WTC11 (cell line): ENCODE results near the gene AKAP9. TPM values are rescaled to one million over a fixed set of nuclear protein-coding genes. Genes with fewer than 3 reads are reported as not detected.

Experiments
- ATAC-seq: fragments of 200-7000 bp; cut with Tn5 transposase; 2 replicates; pipeline ENCODE4 v1.10.0; 2021; ENCODE audit warnings: mild to moderate bottlenecking, moderate library complexity
- CTCF ChIA-PET: fragments of 300-600 bp; sonication (Branson Sonifier 250); formaldehyde crosslinking; loops from one replicate; lab custom pipeline; 2021; ENCODE audit warnings: antibody characterized with exemption; lab: Charles Lee
- POLR2A ChIA-PET: fragments of 350-600 bp; sonication (Branson Sonifier 250); formaldehyde crosslinking; loops from one replicate; lab custom pipeline; 2021; ENCODE audit warnings: antibody characterized with exemption; lab: Charles Lee
- DNase-seq: peaks from one replicate; pipeline ENCODE4 v3.0.0; 2021; ENCODE audit warnings: low spot score
- H3K27ac Mint-ChIP-seq: 2 replicates; pipeline ENCODE4 v1.8.0; 2021; ENCODE audit warnings: mixed read lengths
- H3K27me3 Mint-ChIP-seq: 2 replicates; pipeline ENCODE4 v1.8.0; 2021; ENCODE audit warnings: low read depth, mild to moderate bottlenecking, moderate library complexity, mixed read lengths
- H3K36me3 Mint-ChIP-seq: 2 replicates; pipeline ENCODE4 v1.8.0; 2021; ENCODE audit warnings: mixed read lengths
- H3K4me1 Mint-ChIP-seq: 2 replicates; pipeline ENCODE4 v1.8.0; 2022; ENCODE audit warnings: mixed read lengths
- H3K4me3 Mint-ChIP-seq: 2 replicates; pipeline ENCODE4 v1.8.0; 2021; ENCODE audit warnings: mild to moderate bottlenecking, moderate library complexity, mixed read lengths
- H3K9me3 Mint-ChIP-seq: 2 replicates; pipeline ENCODE4 v1.8.0; 2021; ENCODE audit warnings: mixed read lengths
- ELF4 ChIP-seq: sonication (generic); formaldehyde crosslinking; IDR thresholded peaks from 2 replicates; pipeline ENCODE4 v1.8.1; 2022; ENCODE audit warnings: low read depth, mild to moderate bottlenecking, moderate library complexity, missing genetic modification reagents
- EMX1 ChIP-seq: fragments of 250-450 bp; sonication (Bioruptor Pico); IDR thresholded peaks from 2 replicates; pipeline ENCODE4 v1.8.0; 2021; ENCODE audit warnings: mild to moderate bottlenecking
- FOXK1 ChIP-seq: sonication (generic); formaldehyde crosslinking; IDR thresholded peaks from 2 replicates; pipeline ENCODE4 v1.8.0; 2022; ENCODE audit warnings: mild to moderate bottlenecking, moderate library complexity, missing genetic modification reagents
- MYBL2 ChIP-seq: sonication (generic); formaldehyde crosslinking; IDR thresholded peaks from 2 replicates; pipeline ENCODE4 v1.8.1; 2023; ENCODE audit warnings: mild to moderate bottlenecking, moderate library complexity, missing genetic modification reagents
- RELA ChIP-seq: sonication (generic); formaldehyde crosslinking; IDR thresholded peaks from 2 replicates; pipeline ENCODE4 v1.8.1; 2022; ENCODE audit warnings: missing genetic modification reagents, mild to moderate bottlenecking, borderline replicate concordance
- SMAD3 ChIP-seq: sonication (generic); formaldehyde crosslinking; IDR thresholded peaks from 2 replicates; pipeline ENCODE4 v1.8.0; 2022; ENCODE audit warnings: missing genetic modification reagents, mild to moderate bottlenecking, borderline replicate concordance
- SMAD4 ChIP-seq: sonication (generic); formaldehyde crosslinking; IDR thresholded peaks from 2 replicates; pipeline ENCODE4 v1.8.0; 2022; ENCODE audit warnings: mild to moderate bottlenecking, missing genetic modification reagents
- SP1 ChIP-seq: sonication (generic); formaldehyde crosslinking; conservative IDR thresholded peaks from 2 replicates; pipeline ENCODE4 v1.8.1; 2022; ENCODE audit warnings: missing genetic modification reagents
- TEAD1 ChIP-seq: sonication (generic); formaldehyde crosslinking; IDR thresholded peaks from 2 replicates; pipeline ENCODE4 v1.8.0; 2022; ENCODE audit warnings: mild to moderate bottlenecking, missing genetic modification reagents
- TEAD4 ChIP-seq: sonication (generic); formaldehyde crosslinking; IDR thresholded peaks from 2 replicates; pipeline ENCODE4 v1.8.0; 2022; ENCODE audit warnings: mild to moderate bottlenecking, missing genetic modification reagents
- ZBTB21 ChIP-seq: sonication (generic); formaldehyde crosslinking; IDR thresholded peaks from 2 replicates; pipeline ENCODE4 v1.8.1; 2023; ENCODE audit warnings: mild to moderate bottlenecking, missing genetic modification reagents, borderline replicate concordance
- ZNF138 ChIP-seq: sonication (generic); formaldehyde crosslinking; conservative IDR thresholded peaks from 2 replicates; pipeline ENCODE4 v1.8.1; 2022; ENCODE audit warnings: mild to moderate bottlenecking, moderate library complexity, missing genetic modification reagents
- ZNF232 ChIP-seq: sonication (generic); formaldehyde crosslinking; IDR thresholded peaks from 2 replicates; pipeline ENCODE4 v1.8.0; 2022; ENCODE audit warnings: mild to moderate bottlenecking, missing genetic modification reagents
- ZNF263 ChIP-seq: sonication (generic); formaldehyde crosslinking; IDR thresholded peaks from 2 replicates; pipeline ENCODE4 v1.8.1; 2022; ENCODE audit warnings: low read depth, mild to moderate bottlenecking, moderate library complexity, missing genetic modification reagents
- ZNF317 ChIP-seq: sonication (generic); formaldehyde crosslinking; IDR thresholded peaks from 2 replicates; pipeline ENCODE4 v1.8.1; 2023; ENCODE audit warnings: low read depth, mild to moderate bottlenecking, moderate library complexity, missing genetic modification reagents, borderline replicate concordance
- ZNF396 ChIP-seq: fragments of 250-450 bp; sonication (Bioruptor Pico); IDR thresholded peaks from 2 replicates; pipeline ENCODE4 v1.8.0; 2021; ENCODE audit warnings: mild to moderate bottlenecking, moderate library complexity, borderline replicate concordance
- total RNA-seq: library from RNA; stranded (reverse); gene quantifications from 3 replicates; pipeline ENCODE4 v1.2.3, GENCODE V29; 2021
- TF ChIP-seq, protein P1 (sequence below): fragments of 250-450 bp; sonication (Bioruptor Pico); IDR thresholded peaks from 2 replicates; pipeline ENCODE4 v1.9.0; 2021; ENCODE audit warnings: moderate library complexity, mild to moderate bottlenecking, inconsistent platforms, borderline replicate concordance
- TF ChIP-seq, protein P2 (sequence below): sonication (generic); formaldehyde crosslinking; IDR thresholded peaks from 2 replicates; pipeline ENCODE4 v1.8.1; 2023; ENCODE audit warnings: mild to moderate bottlenecking, missing genetic modification reagents, moderate library complexity
- TF ChIP-seq, protein P3 (sequence below): sonication (generic); formaldehyde crosslinking; IDR thresholded peaks from 2 replicates; pipeline ENCODE4 v1.8.1; 2023; ENCODE audit warnings: mild to moderate bottlenecking, missing genetic modification reagents, borderline replicate concordance
- TF ChIP-seq, protein P4 (sequence below): sonication (generic); formaldehyde crosslinking; IDR thresholded peaks from 2 replicates; pipeline ENCODE4 v1.8.1; 2022; ENCODE audit warnings: low read depth, mild to moderate bottlenecking, moderate library complexity, missing genetic modification reagents, borderline replicate concordance
- TF ChIP-seq, protein P5 (sequence below): sonication (generic); formaldehyde crosslinking; IDR thresholded peaks from 2 replicates; pipeline ENCODE4 v1.8.1; 2023; ENCODE audit warnings: mild to moderate bottlenecking, moderate library complexity, missing genetic modification reagents

AKAP9 gene
- total RNA-seq, 1 experiment from 2014 or later = 35.2 TPM

DNA sequence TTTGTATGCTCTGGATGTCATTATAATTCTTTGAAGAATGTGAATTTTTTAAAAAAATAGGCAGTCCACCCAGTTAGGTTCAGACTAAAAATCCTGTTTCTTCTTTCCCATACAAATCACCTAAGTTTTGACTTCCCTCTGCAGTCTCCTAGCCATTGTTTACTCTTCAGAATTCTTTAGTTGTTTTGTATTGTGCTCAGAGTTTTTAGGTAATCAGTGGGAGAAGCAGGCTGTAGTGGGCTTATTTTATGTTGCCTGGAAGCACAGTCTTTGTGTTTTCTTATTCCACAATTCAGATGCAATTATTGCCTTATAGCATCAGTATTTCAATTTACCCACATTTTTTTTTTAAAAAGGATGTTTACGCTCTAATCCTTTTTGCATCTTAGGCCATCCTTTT lies 94.9 kb downstream of the AKAP9 start:
- peak overlapping the region; percentile 17 for H3K27ac Mint-ChIP-seq
- CTCF ChIA-PET = no interaction called here
- POLR2A ChIA-PET = no interaction called here

DNA sequence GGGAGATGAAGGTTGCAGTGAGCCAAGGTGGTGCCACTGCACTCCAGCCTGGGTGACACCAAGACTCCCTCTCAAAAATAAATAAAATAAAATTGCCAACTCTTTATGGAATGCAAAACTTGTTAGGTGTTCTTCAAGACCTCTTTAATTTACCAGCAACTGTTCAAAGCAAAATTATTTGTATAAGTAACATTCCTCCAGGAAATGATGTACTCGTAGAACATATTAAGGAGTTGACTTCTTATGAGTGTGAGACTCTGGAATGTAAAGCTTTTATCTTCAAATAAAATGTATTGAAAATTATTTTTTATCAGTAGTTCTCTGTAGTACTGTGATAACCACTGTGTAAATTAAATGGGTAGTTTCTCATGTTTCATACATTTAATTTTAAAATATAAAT lies 99.2 kb downstream of the AKAP9 start:
- peaks cover 16% of the 10 kb centered on the region for H3K36me3 Mint-ChIP-seq
- POLR2A ChIA-PET = no interaction called here
- no peaks in the 10 kb centered on the region for H3K27me3 Mint-ChIP-seq
- H3K9me3 Mint-ChIP-seq = no peaks in the 10 kb centered on the region
- peaks cover 8% of the 10 kb centered on the region for H3K4me1 Mint-ChIP-seq
- CTCF ChIA-PET = no interaction called here
- DNase-seq (no peak), ATAC-seq (no peak)
- no peak overlapping the region for H3K27ac Mint-ChIP-seq
- TF ChIP-seq SP1 (CRISPR knock-in tag) = no peak
- TF ChIP-seq, protein P1, sequence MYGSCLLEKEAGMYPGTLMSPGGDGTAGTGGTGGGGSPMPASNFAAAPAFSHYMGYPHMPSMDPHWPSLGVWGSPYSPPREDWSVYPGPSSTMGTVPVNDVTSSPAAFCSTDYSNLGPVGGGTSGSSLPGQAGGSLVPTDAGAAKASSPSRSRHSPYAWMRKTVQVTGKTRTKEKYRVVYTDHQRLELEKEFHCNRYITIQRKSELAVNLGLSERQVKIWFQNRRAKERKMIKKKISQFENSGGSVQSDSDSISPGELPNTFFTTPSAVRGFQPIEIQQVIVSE (CRISPR knock-in tag) = no peak
- H3K4me3 Mint-ChIP-seq = no peak overlapping the region

More for the DNA sequence above, 94.9 kb downstream of the AKAP9 start:
- no peaks in the 10 kb centered on the region for H3K27me3 Mint-ChIP-seq
- no peak for DNase-seq
- H3K9me3 Mint-ChIP-seq = no peaks in the 10 kb centered on the region
- TF ChIP-seq SMAD3 (CRISPR knock-in tag) (no peak), RELA (CRISPR knock-in tag) (no peak), SMAD4 (CRISPR knock-in tag) (no peak), FOXK1 (CRISPR knock-in tag) (no peak), TEAD4 (CRISPR knock-in tag) (no peak), MYBL2 (CRISPR knock-in tag) (no peak), ZBTB21 (no peak), SP1 (CRISPR knock-in tag) (no peak), ZNF263 (CRISPR knock-in tag) (no peak)
- TF ChIP-seq, protein P1 (CRISPR knock-in tag) = no peak
- TF ChIP-seq, protein P2, sequence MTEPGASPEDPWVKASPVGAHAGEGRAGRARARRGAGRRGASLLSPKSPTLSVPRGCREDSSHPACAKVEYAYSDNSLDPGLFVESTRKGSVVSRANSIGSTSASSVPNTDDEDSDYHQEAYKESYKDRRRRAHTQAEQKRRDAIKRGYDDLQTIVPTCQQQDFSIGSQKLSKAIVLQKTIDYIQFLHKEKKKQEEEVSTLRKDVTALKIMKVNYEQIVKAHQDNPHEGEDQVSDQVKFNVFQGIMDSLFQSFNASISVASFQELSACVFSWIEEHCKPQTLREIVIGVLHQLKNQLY (CRISPR knock-in tag) = no peak
- TF ChIP-seq, protein P3, sequence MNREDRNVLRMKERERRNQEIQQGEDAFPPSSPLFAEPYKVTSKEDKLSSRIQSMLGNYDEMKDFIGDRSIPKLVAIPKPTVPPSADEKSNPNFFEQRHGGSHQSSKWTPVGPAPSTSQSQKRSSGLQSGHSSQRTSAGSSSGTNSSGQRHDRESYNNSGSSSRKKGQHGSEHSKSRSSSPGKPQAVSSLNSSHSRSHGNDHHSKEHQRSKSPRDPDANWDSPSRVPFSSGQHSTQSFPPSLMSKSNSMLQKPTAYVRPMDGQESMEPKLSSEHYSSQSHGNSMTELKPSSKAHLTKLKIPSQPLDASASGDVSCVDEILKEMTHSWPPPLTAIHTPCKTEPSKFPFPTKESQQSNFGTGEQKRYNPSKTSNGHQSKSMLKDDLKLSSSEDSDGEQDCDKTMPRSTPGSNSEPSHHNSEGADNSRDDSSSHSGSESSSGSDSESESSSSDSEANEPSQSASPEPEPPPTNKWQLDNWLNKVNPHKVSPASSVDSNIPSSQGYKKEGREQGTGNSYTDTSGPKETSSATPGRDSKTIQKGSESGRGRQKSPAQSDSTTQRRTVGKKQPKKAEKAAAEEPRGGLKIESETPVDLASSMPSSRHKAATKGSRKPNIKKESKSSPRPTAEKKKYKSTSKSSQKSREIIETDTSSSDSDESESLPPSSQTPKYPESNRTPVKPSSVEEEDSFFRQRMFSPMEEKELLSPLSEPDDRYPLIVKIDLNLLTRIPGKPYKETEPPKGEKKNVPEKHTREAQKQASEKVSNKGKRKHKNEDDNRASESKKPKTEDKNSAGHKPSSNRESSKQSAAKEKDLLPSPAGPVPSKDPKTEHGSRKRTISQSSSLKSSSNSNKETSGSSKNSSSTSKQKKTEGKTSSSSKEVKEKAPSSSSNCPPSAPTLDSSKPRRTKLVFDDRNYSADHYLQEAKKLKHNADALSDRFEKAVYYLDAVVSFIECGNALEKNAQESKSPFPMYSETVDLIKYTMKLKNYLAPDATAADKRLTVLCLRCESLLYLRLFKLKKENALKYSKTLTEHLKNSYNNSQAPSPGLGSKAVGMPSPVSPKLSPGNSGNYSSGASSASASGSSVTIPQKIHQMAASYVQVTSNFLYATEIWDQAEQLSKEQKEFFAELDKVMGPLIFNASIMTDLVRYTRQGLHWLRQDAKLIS = no peak
- H3K4me3 Mint-ChIP-seq = no peak overlapping the region
- H3K36me3 Mint-ChIP-seq = peaks cover 7% of the 10 kb centered on the region
- peak; percentile 26; the same call in 1 of the 2 replicates for ATAC-seq
- peaks cover 8% of the 10 kb centered on the region for H3K4me1 Mint-ChIP-seq

DNA sequence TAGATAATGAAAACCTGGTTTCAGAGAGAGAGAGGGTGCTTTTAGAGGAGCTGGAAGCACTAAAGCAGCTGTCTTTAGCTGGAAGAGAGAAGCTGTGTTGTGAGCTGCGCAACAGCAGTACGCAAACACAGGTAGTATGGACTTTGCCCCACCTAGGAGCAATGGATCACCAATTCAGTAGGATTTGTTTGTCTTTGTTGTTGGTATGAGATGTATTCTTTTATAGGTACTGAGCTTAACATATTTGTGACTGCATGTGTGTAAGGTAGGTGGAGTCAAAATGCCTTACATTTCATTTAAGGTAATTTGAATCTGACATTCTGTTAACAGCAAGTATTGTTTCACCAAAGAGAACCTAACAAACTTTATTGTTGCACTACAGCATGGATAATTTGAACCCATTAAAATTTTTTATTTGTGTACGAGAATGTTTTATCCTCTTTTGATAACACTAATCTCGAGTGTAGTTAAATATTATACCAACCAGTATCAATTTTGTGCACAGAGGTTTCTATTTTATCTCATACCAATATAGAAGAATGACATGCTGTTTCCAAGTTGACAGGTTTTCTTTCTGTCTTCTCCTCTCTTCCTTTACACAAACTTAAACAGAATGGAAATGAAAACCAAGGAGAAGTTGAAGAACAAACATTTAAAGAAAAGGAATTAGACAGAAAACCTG lies 101.5 kb downstream of the AKAP9 start:
- Mint-ChIP-seq H3K36me3 (peaks cover 26% of the 10 kb centered on the region), H3K4me3 (no peak overlapping the region), H3K4me1 (no peaks in the 10 kb centered on the region), H3K27me3 (no peaks in the 10 kb centered on the region), H3K9me3 (no peaks in the 10 kb centered on the region), H3K27ac (no peak overlapping the region)
- CTCF ChIA-PET = no interaction called here
- POLR2A ChIA-PET = interaction anchor here (0.6 kb wide), 1 partner anchor 370 kb away, joined by 10 read pairs; no protein-coding TSS in a partner anchor
- no peak for ATAC-seq
- DNase-seq = no peak
- TF ChIP-seq ZNF232 (CRISPR knock-in tag) (no peak), TEAD1 (CRISPR knock-in tag) (no peak), EMX1 (CRISPR knock-in tag) (no peak), ELF4 (CRISPR knock-in tag) (no peak), ZNF138 (CRISPR knock-in tag) (no peak), ZNF317 (CRISPR knock-in tag) (no peak), ZNF396 (CRISPR knock-in tag) (no peak)
- TF ChIP-seq, protein P4, sequence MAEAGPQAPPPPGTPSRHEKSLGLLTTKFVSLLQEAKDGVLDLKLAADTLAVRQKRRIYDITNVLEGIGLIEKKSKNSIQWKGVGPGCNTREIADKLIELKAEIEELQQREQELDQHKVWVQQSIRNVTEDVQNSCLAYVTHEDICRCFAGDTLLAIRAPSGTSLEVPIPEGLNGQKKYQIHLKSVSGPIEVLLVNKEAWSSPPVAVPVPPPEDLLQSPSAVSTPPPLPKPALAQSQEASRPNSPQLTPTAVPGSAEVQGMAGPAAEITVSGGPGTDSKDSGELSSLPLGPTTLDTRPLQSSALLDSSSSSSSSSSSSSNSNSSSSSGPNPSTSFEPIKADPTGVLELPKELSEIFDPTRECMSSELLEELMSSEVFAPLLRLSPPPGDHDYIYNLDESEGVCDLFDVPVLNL (CRISPR knock-in tag) = no peak
- TF ChIP-seq, protein P5, sequence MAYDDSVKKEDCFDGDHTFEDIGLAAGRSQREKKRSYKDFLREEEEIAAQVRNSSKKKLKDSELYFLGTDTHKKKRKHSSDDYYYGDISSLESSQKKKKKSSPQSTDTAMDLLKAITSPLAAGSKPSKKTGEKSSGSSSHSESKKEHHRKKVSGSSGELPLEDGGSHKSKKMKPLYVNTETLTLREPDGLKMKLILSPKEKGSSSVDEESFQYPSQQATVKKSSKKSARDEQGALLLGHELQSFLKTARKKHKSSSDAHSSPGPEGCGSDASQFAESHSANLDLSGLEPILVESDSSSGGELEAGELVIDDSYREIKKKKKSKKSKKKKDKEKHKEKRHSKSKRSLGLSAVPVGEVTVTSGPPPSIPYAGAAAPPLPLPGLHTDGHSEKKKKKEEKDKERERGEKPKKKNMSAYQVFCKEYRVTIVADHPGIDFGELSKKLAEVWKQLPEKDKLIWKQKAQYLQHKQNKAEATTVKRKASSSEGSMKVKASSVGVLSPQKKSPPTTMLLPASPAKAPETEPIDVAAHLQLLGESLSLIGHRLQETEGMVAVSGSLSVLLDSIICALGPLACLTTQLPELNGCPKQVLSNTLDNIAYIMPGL (CRISPR knock-in tag) = no peak
